Gastrocnemius medialis (tissue), 4 donors: ENCODE results near the gene CRYBB1. TPM values are rescaled to one million over a fixed set of nuclear protein-coding genes. Genes with fewer than 3 reads are reported as not detected.

Experiments used
- ATAC-seq, 2 donors: fragments of 150-250 bp; one replicate each; pipeline ENCODE4 v1.9.1; 2016
- DNase-seq, 2 donors: peaks; one replicate each; pipeline ENCODE4 v3.0.0-alpha.2; 2019
- H3K27ac ChIP-seq, 4 donors: fragments of 200-600 bp; sonication (generic); 1 replicate in 1 of 4; 2 replicates in 3 of 4; pipeline ENCODE4 v1.5.1; 2016 to 2018; ENCODE audit warnings: mild to moderate bottlenecking in 2 of 4, moderate library complexity in 1 of 4
- H3K27me3 ChIP-seq, 3 donors: fragments of 200-600 bp; sonication (generic) in 2 of 3; 1 replicate in 1 of 3; 2 replicates in 2 of 3; pipeline versions ENCODE4 v1.5.1 to v1.6.0; 2016 to 2019; ENCODE audit warnings: mild to moderate bottlenecking in 1 of 3, moderate library complexity in 1 of 3
- H3K36me3 ChIP-seq, 2 donors: fragments of 200-600 bp; sonication (generic) in 1 of 2; one replicate each; pipeline ENCODE4 v1.5.1; 2017 to 2018
- H3K4me1 ChIP-seq, 2 donors: fragments of 200-600 bp; sonication (generic) in 1 of 2; one replicate each; pipeline ENCODE4 v1.5.1; 2016 to 2017; ENCODE audit warnings: mild to moderate bottlenecking in 2 of 2
- H3K4me3 ChIP-seq, 4 donors: fragments of 200-600 bp; sonication (generic) in 3 of 4; 1 replicate in 1 of 4; 2 replicates in 3 of 4; pipeline ENCODE4 v1.5.1; 2016 to 2019; ENCODE audit warnings: mild to moderate bottlenecking in 2 of 4
- H3K9me3 ChIP-seq, 3 donors: fragments of 200-600 bp; sonication (generic) in 2 of 3; 1 replicate in 1 of 3; 2 replicates in 2 of 3; pipeline ENCODE4 v1.5.1; 2016 to 2019
- POLR2A ChIP-seq, 2 donors: fragments of 450-650 bp; IDR thresholded peaks; one replicate each; pipeline ENCODE4 v1.6.1; 2017; ENCODE audit warnings: antibody characterized with exemption in 2 of 2, mild to moderate bottlenecking in 2 of 2, moderate library complexity in 2 of 2
- in situ Hi-C, 4 donors: fragments of 200-750 bp; cut with MboI; loops; one replicate each; pipeline versions ENCODE4 v1.15.0 to v1.8.0; 2017; ENCODE audit warnings: low sequenced_read_pairs in 4 of 4
- intact Hi-C: fragments of 100-400 bp; cut with DNase I; formaldehyde crosslinking; loops from one replicate; pipeline ENCODE4 v1.15.1; 2023; ENCODE audit warnings: low total_unique reads
- total RNA-seq, 4 donors: library from RNA; depleted of rRNA; stranded (reverse); fragments of >200 nt; gene quantifications; one replicate each; pipeline versions ENCODE4 v1.1.0 to v1.2.3, GENCODE V29; 2016
- TF ChIP-seq, protein P1 (sequence below), 5 experiments: fragments of 450-650 bp in 3 of 5; fragments of 200-600 bp in 2 of 5; sonication (generic) in 2 of 5; IDR thresholded peaks in 4 of 5; conservative IDR thresholded peaks in 1 of 5; 1 replicate in 4 of 5; 2 replicates in 1 of 5; pipeline ENCODE4 v1.5.1; 2016 to 2019; ENCODE audit warnings: antibody characterized with exemption in 5 of 5, mild to moderate bottlenecking in 3 of 5, moderate library complexity in 3 of 5

Gene CRYBB1
- total RNA-seq, 4 donors from 2014 or later: 0.97 TPM; not detected in 3

DNA sequence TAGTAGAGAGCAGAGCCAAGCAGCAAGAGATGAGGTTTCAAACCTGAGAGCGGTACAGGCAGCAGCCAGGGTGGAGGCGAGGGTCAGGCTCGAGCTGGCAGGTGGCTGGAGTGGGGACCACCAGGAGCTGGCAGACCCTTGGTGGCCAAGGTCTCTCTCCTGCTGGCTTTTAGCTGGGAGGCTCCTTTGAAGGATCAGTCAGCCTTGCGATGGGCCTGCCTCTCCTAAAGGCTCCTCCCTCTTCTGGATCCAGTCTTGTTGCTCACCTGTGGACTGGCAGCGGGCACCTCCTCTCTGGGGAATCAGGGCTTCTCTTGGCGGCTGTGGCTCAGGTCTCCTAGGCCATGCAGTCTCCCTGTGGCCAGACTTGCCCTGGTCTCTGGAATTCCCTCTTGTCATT, 52.6 kb downstream of the CRYBB1 start:
- Histone ChIP-seq H3K27me3 (no peaks in the 10 kb centered on the region), H3K36me3 (peaks cover 0 to 9% of the 10 kb centered on the region in 2 donors), H3K9me3 (no peaks in the 10 kb centered on the region), H3K4me1 (peaks cover 37 to 41% of the 10 kb centered on the region in 2 donors), H3K27ac (peak overlapping the region in 3 of 4 donors; percentile 15 to 92 (median 28)), H3K4me3 (no peak overlapping the region)
- TF ChIP-seq, protein P1, sequence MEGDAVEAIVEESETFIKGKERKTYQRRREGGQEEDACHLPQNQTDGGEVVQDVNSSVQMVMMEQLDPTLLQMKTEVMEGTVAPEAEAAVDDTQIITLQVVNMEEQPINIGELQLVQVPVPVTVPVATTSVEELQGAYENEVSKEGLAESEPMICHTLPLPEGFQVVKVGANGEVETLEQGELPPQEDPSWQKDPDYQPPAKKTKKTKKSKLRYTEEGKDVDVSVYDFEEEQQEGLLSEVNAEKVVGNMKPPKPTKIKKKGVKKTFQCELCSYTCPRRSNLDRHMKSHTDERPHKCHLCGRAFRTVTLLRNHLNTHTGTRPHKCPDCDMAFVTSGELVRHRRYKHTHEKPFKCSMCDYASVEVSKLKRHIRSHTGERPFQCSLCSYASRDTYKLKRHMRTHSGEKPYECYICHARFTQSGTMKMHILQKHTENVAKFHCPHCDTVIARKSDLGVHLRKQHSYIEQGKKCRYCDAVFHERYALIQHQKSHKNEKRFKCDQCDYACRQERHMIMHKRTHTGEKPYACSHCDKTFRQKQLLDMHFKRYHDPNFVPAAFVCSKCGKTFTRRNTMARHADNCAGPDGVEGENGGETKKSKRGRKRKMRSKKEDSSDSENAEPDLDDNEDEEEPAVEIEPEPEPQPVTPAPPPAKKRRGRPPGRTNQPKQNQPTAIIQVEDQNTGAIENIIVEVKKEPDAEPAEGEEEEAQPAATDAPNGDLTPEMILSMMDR (IDR thresholded peaks at IDR 0.05 in 4 of 5, conservative IDR thresholded peaks at IDR 0.05 in 1 of 5): no peak
- no peak for TF ChIP-seq POLR2A (IDR thresholded peaks at IDR 0.05)
- intact Hi-C loops: no loop called here
- DNase-seq: no peak
- ATAC-seq: no peak
- in situ Hi-C loops: no loop called here

DNA sequence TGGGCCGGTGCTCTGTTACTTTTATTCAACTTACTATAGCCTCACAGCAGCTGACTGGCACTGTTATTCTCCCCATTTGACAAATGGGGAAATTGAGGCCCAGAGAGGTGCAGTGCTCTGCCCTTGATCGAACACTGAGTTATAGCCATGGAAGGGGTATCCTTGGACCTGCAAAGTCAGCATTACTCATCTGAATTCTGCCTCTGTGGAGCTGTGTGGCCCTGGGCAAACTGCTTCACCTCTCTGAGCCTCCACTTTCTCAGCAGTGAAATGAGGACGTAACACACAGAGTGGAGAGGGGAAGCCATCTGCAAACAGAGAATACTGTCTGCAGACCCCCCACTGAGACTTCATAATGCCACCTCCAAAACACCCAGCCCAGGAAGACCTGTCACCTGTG, 53.2 kb downstream of the CRYBB1 start:
- H3K9me3 ChIP-seq: no peaks in the 10 kb centered on the region
- TF ChIP-seq, protein P1 (IDR thresholded peaks at IDR 0.05 in 4 of 5, conservative IDR thresholded peaks at IDR 0.05 in 1 of 5): no peak
- no peak for TF ChIP-seq POLR2A (IDR thresholded peaks at IDR 0.05)
- H3K4me3 ChIP-seq: no peak overlapping the region
- intact Hi-C loops (loop anchor here (5.0 kb wide), 1 partner anchor 82 kb away; the partner anchor contains the start of genes HPS4 and SRRD), in situ Hi-C loops (no loop called here)
- peaks cover 0 to 9% of the 10 kb centered on the region in 2 donors for H3K36me3 ChIP-seq
- DNase-seq (no peak), ATAC-seq (no peak)
- H3K4me1 ChIP-seq: peaks cover 38 to 44% of the 10 kb centered on the region in 2 donors
- no peaks in the 10 kb centered on the region for H3K27me3 ChIP-seq
- peak overlapping the region in 3 of 4 donors; percentile 3 to 92 (median 90) for H3K27ac ChIP-seq

DNA sequence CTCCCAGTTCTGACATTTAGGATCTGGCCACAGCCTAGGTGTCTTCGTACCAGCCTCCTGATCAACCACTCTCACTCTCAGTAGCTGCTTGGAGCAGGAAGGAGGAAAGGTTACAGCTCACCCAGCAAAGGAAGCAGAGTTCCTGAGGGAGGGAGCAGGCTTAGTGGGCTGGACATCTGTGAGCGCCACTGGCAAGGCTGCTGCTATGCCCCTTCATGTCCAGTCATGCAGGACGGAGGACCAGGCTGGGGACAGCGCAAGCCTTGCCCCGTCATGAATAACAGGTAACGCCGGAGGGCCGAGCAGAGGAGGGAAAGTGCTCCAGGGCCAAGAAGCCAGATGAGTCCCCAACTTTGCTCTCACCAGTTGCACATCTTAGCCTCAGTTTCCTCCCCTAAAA, 53.6 kb downstream of the CRYBB1 start:
- peaks cover 43 to 49% of the 10 kb centered on the region in 2 donors for H3K4me1 ChIP-seq
- DNase-seq (no peak), ATAC-seq (no peak)
- H3K27me3 ChIP-seq: no peaks in the 10 kb centered on the region
- TF ChIP-seq, protein P1 (IDR thresholded peaks at IDR 0.05 in 4 of 5, conservative IDR thresholded peaks at IDR 0.05 in 1 of 5): no peak
- TF ChIP-seq POLR2A (IDR thresholded peaks at IDR 0.05): no peak
- H3K27ac ChIP-seq: peak overlapping the region in 3 of 4 donors; percentile 3 to 92 (median 90)
- peaks cover 0 to 9% of the 10 kb centered on the region in 2 donors for H3K36me3 ChIP-seq
- intact Hi-C loops: loop anchor here (5.0 kb wide), 1 partner anchor 82 kb away; the partner anchor contains the start of genes HPS4 and SRRD
- H3K9me3 ChIP-seq: no peaks in the 10 kb centered on the region
- H3K4me3 ChIP-seq: no peak overlapping the region
- in situ Hi-C loops: no loop called here

DNA sequence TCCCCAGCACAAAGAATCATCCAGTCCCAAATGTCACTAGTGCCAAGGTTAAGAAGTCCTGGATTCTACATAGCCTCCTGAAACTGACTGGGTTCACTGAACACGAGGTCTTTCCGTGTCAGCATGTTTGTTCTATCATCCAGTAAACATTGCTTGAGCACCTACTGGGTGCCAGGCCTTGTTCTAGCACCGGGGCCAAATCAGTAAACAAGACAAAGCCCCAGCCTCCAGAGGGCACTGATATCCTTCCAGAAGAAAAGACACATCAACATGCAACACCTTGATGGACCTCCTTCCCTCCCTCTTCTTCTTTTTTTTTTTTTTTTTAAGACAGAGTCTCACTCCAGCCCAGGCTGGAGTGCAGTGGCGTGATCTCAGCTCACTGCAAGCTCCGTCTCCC, 54.8 kb downstream of the CRYBB1 start:
- Histone ChIP-seq H3K36me3 (peaks cover 0 to 9% of the 10 kb centered on the region in 2 donors), H3K4me1 (peaks cover 50 to 52% of the 10 kb centered on the region in 2 donors), H3K27me3 (no peaks in the 10 kb centered on the region), H3K27ac (peak overlapping the region; percentile 84 to 92 (median 88)), H3K4me3 (no peak overlapping the region), H3K9me3 (no peaks in the 10 kb centered on the region)
- peak in 1 of 2 donors; percentile 38 for DNase-seq
- intact Hi-C loops (loop anchor here (2.0 to 5.0 kb wide), 2 partner anchors 22 to 81 kb away; partner anchors contain the start of genes HPS4 and SRRD), in situ Hi-C loops (no loop called here)
- TF ChIP-seq, protein P1 (IDR thresholded peaks at IDR 0.05 in 4 of 5, conservative IDR thresholded peaks at IDR 0.05 in 1 of 5): peak in 1 of 5 experiments; percentile 13
- TF ChIP-seq POLR2A (IDR thresholded peaks at IDR 0.05): no peak
- peak in 1 of 2 donors; percentile 46 for ATAC-seq
